Effector CD4-positive, alpha-beta T cell (primary cell): ENCODE measurements around the gene TAF11.
"Not testable (repeated sequence)": the region's sequence is repeated elsewhere in the genome, so short reads cannot be mapped to it uniquely, and the experiment has no call there.

Experiments used
- DNase-seq: peaks from one replicate; pipeline ENCODE4 v3.0.0-alpha.2; 2020

The TAF11 gene

GRCh38 chr6:34864007-34864406, 23.8 kb downstream of the TAF11 start:
- DNase-seq: no peak

GRCh38 chr6:34860776-34861175, 27.1 kb downstream of the TAF11 start:
- DNase-seq: no peak

DNA sequence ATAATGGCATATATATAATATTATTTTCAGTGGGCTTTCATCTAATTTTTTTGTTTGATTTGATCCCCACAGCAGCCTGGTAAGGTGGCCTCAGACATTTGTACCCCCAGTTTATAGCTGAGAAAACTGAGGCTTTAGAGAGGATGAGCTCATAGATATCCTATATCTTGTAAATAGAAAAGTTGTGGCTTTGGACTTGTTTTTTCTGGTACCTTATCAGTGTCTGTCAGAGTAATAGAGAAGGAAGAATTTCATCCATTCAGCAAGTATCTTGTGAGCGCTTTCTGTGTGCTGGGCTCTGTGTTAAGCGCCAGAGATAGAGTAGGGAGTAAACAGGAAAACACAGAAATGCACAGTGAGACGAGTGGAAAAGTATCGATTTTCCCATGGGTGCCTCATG, 27.9 kb downstream of the TAF11 start:
- DNase-seq: no peak

GRCh38 chr6:34858681-34859080, 29.2 kb downstream of the TAF11 start:
- DNase-seq: no peak

DNA sequence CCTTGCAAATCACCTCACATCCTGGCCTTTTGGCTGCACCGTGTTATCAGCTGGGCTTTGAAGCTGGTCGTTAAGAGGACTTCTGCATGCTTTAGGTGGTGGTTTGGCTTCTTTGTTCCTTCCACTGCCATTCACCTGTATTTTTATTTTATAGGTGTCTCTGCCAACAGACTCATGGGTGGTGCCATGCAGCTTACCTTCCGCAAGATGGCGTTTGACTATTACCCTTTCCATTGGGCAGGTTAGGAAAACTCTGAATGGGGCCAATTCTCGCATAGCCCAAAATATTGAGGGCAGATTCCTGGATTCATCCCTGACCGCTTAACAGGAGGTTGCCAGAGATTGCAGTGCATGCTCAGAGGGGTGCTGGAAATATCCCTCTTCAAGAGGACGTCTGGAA, 32.4 kb downstream of the TAF11 start:
- no peak for DNase-seq

DNA sequence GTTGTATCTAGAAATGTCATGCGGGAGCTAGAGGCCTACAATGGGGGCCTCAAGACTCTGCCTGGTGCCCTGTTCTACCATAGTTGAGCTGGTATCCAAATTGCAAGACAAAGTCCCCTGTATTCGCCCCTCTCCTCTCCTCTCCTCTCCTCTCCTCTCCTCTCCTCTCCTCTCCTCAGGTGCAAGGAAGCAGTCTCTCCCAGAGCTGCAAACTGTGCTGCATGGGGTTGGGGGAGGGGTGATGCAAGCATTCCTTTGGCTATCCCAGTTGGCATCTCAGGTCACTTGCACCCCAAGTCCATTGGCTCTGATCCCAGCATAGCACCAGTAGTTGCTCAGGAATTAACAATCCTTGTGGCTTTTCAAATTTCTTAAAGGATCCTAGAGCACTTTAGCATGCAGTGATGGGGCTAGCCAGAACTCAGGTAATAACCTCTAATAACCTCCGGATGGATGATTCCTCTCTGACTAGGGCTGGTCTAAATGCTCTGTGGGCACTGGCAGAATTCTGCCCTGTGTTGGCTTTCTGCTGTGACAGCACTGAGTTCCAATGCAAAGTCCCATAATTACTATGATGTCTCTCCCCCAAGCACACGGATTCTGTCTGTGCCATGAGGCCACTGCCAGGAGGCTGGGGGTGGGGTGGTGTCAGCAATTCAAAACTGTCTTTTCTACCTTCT, 35.3 kb downstream of the TAF11 start:
- no peak for DNase-seq

GRCh38 chr6:34851361-34851760, 36.5 kb downstream of the TAF11 start:
- DNase-seq: no peak

- DNase-seq: not testable (repeated sequence)
These were observed 38.8 kb downstream of the TAF11 start for GRCh38 chr6:34849066-34849465.

- no peak for DNase-seq
These were observed 48.0 kb downstream of the TAF11 start for GRCh38 chr6:34839666-34840352.

DNA sequence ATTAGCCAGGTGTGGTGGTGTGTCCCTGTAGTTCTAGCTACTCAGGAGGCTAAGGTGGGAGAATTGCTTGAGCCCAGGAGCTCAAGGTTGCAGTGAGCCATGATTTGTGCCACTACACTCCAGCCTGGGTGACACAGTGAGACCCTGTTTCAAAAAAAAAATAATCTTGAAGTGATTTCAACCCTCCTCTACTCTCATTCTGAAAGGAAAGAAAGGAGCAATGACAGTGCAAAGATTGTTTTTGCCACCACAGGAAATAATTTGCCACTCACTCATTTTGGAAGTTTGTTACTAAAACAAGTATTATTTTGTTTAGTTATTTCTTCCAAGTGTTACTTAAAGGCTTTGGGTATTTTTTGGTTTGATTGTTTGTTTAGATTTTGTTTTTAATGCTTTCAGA, 50.3 kb downstream of the TAF11 start:
- DNase-seq: no peak

GRCh38 chr6:34836451-34836850, 51.4 kb downstream of the TAF11 start:
- DNase-seq: no peak

GRCh38 chr6:34836008-34836407, 51.8 kb downstream of the TAF11 start:
- no peak for DNase-seq

GRCh38 chr6:34834789-34835518, 52.9 kb downstream of the TAF11 start:
- no peak for DNase-seq

DNA sequence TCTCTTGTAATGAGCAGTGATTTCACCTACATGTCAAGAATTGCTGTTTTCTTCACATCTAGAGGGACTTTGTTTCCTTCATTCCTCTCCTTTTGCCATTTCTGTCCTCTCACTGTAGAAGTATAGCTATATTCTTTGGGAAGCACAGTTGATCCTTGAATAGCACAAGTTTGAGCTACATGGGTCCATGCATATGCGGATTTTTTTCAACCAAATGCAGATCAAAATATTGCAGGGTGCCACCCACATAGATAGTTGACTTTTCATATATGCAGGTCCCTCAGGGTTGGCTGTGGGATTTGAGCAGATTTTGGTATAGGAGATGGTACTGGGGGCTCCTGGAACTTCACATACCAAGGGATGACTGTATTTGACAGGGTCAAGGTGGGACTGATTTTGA, 54.9 kb downstream of the TAF11 start:
- DNase-seq: no peak

GRCh38 chr6:34829137-34829536, 58.7 kb downstream of the TAF11 start:
- no peak for DNase-seq
